Dedifferentiated amniotic fluid mesenchymal stem cell (primary cell): ENCODE measurements around the gene ABCB10.
"Not testable (repeated sequence)": the region's sequence is repeated elsewhere in the genome, so short reads cannot be mapped to it uniquely, and the experiment has no call there.

Experiments
- DNase-seq: peaks from one replicate; pipeline ENCODE4 v3.0.0-alpha.2; 2016; ENCODE audit errors: extremely low spot score

ABCB10 gene

GRCh38 chr1:229558460-229559335, at the start of gene ABCB10:
TSS of gene ABCB10 (minus strand) at chr1:229558707. CDS start at chr1:229558652, 55 bp downstream.
- DNase-seq, result peak; percentile 96

- DNase-seq, result no peak
Observed at GRCh38 chr1:229607370-229607769, 48.9 kb upstream of the ABCB10 start.

GRCh38 chr1:229603371-229604005, 45.0 kb upstream of the ABCB10 start:
- no peak for DNase-seq

GRCh38 chr1:229600229-229600628, 41.7 kb upstream of the ABCB10 start:
- no peak for DNase-seq

GRCh38 chr1:229599218-229599954, 40.9 kb upstream of the ABCB10 start:
- DNase-seq, result no peak

GRCh38 chr1:229597877-229598276, 39.4 kb upstream of the ABCB10 start:
- no peak for DNase-seq

- DNase-seq, result peak; percentile 60
Observed at GRCh38 chr1:229596925-229597699, 38.6 kb upstream of the ABCB10 start.

GRCh38 chr1:229595876-229596275, 37.4 kb upstream of the ABCB10 start:
- not testable (repeated sequence) for DNase-seq

GRCh38 chr1:229594227-229595008, 35.9 kb upstream of the ABCB10 start:
- DNase-seq, result no peak

- no peak for DNase-seq
Observed at GRCh38 chr1:229593800-229594199, 35.3 kb upstream of the ABCB10 start.

GRCh38 chr1:229590119-229590518, 31.6 kb upstream of the ABCB10 start:
- no peak for DNase-seq

- DNase-seq, result no peak
Observed at GRCh38 chr1:229585338-229585737, 26.8 kb upstream of the ABCB10 start.

GRCh38 chr1:229582715-229583114, 24.2 kb upstream of the ABCB10 start:
- no peak for DNase-seq

- DNase-seq, result no peak
Observed at GRCh38 chr1:229582011-229582694, 23.6 kb upstream of the ABCB10 start.

GRCh38 chr1:229581485-229581884, 23.0 kb upstream of the ABCB10 start:
- no peak for DNase-seq

GRCh38 chr1:229579059-229579673, 20.7 kb upstream of the ABCB10 start:
- DNase-seq, result no peak

- no peak for DNase-seq
Observed at GRCh38 chr1:229578168-229579058, 19.9 kb upstream of the ABCB10 start.

GRCh38 chr1:229574679-229575442, 16.4 kb upstream of the ABCB10 start:
- DNase-seq, result no peak
